Keratinocyte (primary cell): ENCODE data around the gene TCN1.
"Not testable (repeated sequence)": the region's sequence is repeated elsewhere in the genome, so short reads cannot be mapped to it uniquely, and the experiment has no call there.

Experiments used
- CTCF ChIP-seq, 3 experiments: IDR thresholded peaks in 1 of 3; conservative IDR thresholded peaks in 1 of 3; optimal IDR thresholded peaks in 1 of 3; 2 replicates in 2 of 3; 3 replicates in 1 of 3; pipeline versions ENCODE3 to v1.5.1; 2011; ENCODE audit warnings: low read length in 3 of 3, mild to moderate bottlenecking in 3 of 3, moderate library complexity in 2 of 3, control low read depth in 1 of 3, inconsistent platforms in 1 of 3; ENCODE audit not compliant: insufficient read depth in 2 of 3; ENCODE audit errors: extremely low read depth in 1 of 3
- EZH2 ChIP-seq: IDR thresholded peaks from one replicate; pipeline ENCODE4 v1.6.1; 2012; ENCODE audit warnings: inconsistent platforms, mild to moderate bottlenecking, low read length, moderate library complexity

- not testable (repeated sequence) for TF ChIP-seq CTCF (optimal IDR thresholded peaks at IDR 0.05 in 1 of 3, IDR thresholded peaks at IDR 0.05 in 1 of 3, conservative IDR thresholded peaks at IDR 0.05 in 1 of 3; ENCODE audit: extremely low read depth in 1 of 3, insufficient read depth in 2 of 3, low read length in 3 of 3); EZH2
Measured at GRCh38 chr11:59887156-59887555, 20.9 kb upstream of the TCN1 start.
